HUDEP-2 (cell line): Measurements from ENCODE around the gene SBF1.
A peak's percentile ranks its signal among the peaks of the same experiment; 100 is the strongest.
"Not testable (repeated sequence)": the region's sequence is repeated elsewhere in the genome, so short reads cannot be mapped to it uniquely, and the experiment has no call there.

Experiments
- DNase-seq, 76 experiments: peaks; one replicate each; lab custom pipeline; 2025; ENCODE audit not compliant: unreplicated experiment in 76 of 76; lab: John Stamatoyannopoulos, UW

SBF1 gene

DNA sequence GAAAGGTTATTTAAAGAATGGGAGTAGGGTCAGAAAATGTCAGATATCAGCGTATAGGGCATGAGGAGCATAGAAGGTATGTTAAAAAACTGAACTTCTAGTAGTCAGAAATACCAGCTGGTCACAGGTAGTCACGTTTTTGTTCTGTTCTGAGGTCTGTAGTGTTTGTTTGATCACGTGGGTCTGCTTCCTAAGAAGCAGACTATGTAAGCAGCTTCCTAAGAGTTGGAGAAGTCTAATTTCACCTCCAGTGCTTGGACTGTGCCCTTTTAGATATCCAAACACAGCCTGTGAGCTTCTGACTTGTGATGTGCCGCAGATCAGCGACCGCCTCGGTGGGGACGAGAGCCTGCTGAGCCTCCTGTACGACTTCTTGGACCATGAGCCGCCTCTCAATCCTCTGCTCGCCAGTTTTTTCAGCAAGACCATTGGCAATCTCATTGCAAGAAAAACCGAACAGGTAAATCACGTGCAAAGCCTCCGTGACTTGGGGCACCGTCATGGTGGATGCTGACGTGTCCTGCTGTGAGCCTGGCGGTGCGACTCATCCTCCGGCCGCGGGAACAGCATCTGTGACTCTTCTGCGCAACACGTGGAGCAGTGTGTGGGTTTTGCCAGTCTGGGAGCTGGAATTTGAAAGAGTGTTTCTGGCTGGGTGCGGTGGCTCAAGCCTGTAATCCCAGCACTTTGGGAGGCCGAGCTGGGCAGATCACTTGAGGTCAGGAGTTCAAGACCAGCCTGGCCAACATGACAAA, 68.2 kb downstream of the SBF1 start:
- no peak for DNase-seq

GRCh38 chr22:50403701-50404101, 71.1 kb downstream of the SBF1 start:
- DNase-seq, result no peak

DNA sequence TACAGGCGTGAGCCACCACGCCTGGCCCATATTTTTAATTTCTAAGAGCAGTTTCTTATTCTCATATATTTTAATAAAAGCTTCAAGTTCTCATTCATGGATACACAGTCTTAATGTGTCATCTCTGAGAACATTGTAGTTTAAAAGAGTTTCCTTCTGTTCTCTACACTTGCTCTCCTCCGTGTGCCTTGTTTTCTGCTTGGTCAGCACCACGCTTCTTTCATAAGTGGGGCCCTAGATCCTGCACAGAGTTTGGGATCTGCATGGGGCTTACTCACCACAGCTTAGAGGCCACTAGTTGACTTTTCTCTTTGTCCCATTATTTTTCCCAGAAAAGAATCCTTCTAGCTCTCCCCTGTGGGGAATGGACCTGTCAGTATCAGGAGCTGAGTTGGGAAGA, 72.9 kb downstream of the SBF1 start:
- DNase-seq, result no peak

GRCh38 chr22:50400931-50401330, 73.9 kb downstream of the SBF1 start:
- DNase-seq, result no peak

DNA sequence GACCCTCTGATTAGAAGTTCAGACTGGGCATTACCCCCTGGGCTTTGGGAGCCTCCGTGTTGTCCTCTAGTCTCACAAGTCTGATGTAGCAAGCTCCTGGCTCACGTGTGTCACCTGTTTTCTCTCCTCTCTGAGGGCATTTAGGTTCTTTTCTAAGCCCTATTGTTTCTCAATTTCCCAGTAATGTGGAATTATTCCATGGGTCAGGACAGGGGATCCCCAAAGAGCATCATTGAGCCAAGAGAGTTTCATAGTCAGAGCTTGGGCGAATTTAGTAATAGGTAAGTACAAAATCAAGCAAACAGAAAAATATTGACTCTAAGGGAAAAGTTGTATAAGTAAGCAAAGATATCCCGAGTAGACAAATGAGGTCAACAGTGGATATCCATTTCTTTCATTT, 74.4 kb downstream of the SBF1 start:
- DNase-seq, result no peak

DNA sequence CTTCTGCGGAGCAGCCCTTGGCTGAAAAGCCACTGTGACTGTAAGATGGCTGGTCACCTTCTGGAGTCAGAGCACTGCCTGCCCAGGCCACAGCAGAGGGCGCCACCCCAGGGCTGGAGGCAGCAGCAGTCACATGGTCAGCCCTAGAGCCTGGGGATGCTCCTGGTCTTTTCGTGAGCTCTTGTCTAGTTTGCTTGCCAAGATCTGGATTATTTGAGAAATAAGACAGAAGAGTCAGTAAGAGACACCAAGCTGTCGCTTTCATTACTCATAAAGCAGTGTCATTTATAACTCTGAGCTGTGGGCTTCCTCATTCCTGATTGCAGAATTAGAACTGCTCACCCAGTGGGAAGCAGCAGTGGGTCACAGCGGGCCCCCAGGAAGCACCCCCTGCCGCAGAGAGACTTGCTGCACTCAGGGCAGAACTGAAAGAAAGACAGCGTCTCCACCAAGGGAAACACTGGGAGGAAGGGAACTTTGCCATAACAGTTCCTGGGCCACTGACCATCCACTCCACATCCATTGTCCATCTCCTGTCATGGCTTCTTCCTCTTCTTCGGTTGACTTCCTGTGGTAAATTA, 75.0 kb downstream of the SBF1 start:
- peak in 20 of 76 experiments; percentile 1 to 40 (median 10) for DNase-seq

DNA sequence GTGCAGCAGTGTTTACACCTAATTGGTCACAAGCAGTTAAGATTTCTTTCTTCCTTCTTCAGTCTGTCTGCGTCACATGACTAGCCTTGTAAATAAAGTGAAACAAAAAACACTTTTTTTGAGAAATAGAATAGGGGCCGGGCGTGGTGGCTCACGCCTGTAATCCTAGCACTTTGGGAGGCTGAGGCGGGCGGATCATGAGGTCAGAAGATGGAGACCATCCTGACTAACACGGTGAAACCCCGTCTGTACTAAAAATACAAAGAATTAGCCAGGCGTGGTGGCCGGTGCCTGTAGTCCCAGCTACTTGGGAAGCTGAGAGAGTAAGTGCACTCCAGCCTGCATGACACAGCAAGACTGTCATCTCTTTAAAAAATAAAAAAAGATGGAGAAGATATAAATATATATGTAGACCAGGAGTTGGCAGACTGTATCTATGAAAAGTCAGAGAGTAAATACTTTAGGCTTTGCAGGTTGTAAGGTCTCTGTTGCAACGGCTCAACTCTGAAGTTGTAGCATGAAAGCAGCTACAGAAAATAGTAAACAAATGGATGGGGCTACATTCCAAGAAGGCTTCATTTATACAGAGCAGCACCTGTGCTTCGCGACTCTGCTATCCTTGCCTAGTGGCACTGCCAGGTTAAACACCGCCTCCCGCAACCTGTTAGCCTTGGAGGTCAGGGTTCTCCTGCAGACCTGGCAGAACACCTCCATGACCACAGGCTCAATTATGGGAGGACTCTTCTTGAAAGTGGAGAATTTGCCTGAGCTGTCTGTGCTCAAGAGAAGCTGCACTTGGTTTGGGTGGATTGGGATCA, 75.8 kb downstream of the SBF1 start:
- DNase-seq, result no peak

DNA sequence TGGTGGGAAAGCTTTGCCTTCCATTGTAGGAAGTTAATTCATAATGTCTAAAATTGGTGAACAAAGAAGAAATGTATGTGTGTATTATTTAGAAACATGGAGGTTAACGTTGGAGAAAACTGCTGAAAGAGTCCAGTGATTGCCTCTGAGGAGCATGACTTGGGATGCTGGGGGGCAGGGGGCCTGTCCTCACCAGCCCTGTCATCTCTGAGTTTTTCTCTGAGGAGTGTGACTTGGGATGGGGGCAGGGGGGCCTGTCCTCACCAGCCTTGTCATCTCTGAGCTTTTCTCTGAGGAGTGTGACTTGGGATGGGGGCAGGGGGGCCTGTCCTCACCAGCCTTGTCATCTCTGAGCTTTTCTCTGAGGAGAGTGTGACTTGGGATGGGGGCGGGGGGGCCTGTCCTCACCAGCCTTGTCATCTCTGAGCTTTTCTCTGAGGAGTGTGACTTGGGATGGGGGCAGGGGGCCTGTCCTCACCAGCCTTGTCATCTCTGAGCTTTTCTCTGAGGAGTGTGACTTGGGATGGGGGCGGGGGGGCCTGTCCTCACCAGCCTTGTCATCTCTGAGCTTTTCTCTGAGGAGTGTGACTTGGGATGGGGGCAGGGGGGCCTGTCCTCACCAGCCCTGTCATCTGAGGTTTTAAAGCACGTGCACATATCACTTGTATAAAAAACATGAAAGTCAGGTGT, 77.3 kb downstream of the SBF1 start:
- DNase-seq, result not testable (repeated sequence)

- no peak for DNase-seq
These were observed 78.0 kb downstream of the SBF1 start for GRCh38 chr22:50396751-50397370.
